Fibroblast of lung (primary cell): ENCODE data around the gene DOC2A. TPM values are rescaled to one million over a fixed set of nuclear protein-coding genes. Genes with fewer than 3 reads are reported as not detected.

ENCODE experiments used
- DNase-seq, 2 donors: peaks; one replicate each; pipeline versions ENCODE4 v3.0.0 to v3.0.0-alpha.2; 2010; ENCODE audit warnings: low read depth in 2 of 2
- H2AFZ ChIP-seq: 2 replicates; pipeline ENCODE4 v1.5.1; 2012; ENCODE audit warnings: low read length, control low read depth, inconsistent platforms
- H3K27ac ChIP-seq: 2 replicates; pipeline ENCODE4 v1.5.1; 2011; ENCODE audit warnings: low read length, control low read depth; ENCODE audit not compliant: insufficient read depth
- H3K27me3 ChIP-seq: 2 replicates; pipeline ENCODE4 v1.5.1; 2011; ENCODE audit warnings: mild to moderate bottlenecking, low read length; ENCODE audit not compliant: control insufficient read depth, insufficient read depth
- H3K36me3 ChIP-seq: 2 replicates; pipeline ENCODE4 v1.5.1; 2011; ENCODE audit warnings: low read length; ENCODE audit not compliant: control insufficient read depth, insufficient read depth
- H3K4me1 ChIP-seq: 2 replicates; pipeline ENCODE4 v1.5.1; 2011; ENCODE audit warnings: low read length; ENCODE audit not compliant: control insufficient read depth, insufficient read depth; ENCODE audit errors: extremely low read depth
- H3K4me2 ChIP-seq: 2 replicates; pipeline ENCODE4 v1.5.1; 2011; ENCODE audit warnings: low read length, control low read depth; ENCODE audit not compliant: insufficient read depth; ENCODE audit errors: extremely low read depth
- H3K4me3 ChIP-seq, 4 experiments: fragments of 200-600 bp in 1 of 4; sonication (generic) in 1 of 4; replicated peaks in 1 of 4; 2 replicates each; pipeline ENCODE4 v1.5.1; 2011 to 2016; ENCODE audit warnings: low read length in 4 of 4, low read depth in 3 of 4, mild to moderate bottlenecking in 3 of 4, control low read depth in 2 of 4, inconsistent platforms in 1 of 4, mixed read lengths in 1 of 4; ENCODE audit not compliant: insufficient read depth in 1 of 4; ENCODE audit errors: control extremely low read depth in 1 of 4
- H3K79me2 ChIP-seq: 2 replicates; pipeline ENCODE4 v1.5.1; 2012; ENCODE audit warnings: mild to moderate bottlenecking, low read length, inconsistent platforms; ENCODE audit not compliant: control insufficient read depth, insufficient read depth
- H3K9ac ChIP-seq: 2 replicates; pipeline ENCODE4 v1.5.1; 2011; ENCODE audit warnings: mild to moderate bottlenecking, low read length, control low read depth; ENCODE audit not compliant: insufficient read depth
- H3K9me3 ChIP-seq: 2 replicates; pipeline ENCODE4 v1.5.1; 2012; ENCODE audit warnings: low read depth, low read length; ENCODE audit not compliant: control insufficient read depth, insufficient read depth
- H4K20me1 ChIP-seq: 2 replicates; pipeline ENCODE4 v1.5.1; 2011; ENCODE audit warnings: low read length; ENCODE audit not compliant: control insufficient read depth, insufficient read depth; ENCODE audit errors: extremely low read depth
- EZH2 ChIP-seq: IDR thresholded peaks from 2 replicates; pipeline ENCODE4 v1.5.1; 2012; ENCODE audit warnings: low read length, control low read depth, mild to moderate bottlenecking; ENCODE audit errors: missing control alignments
- polyA plus RNA-seq, 2 donors: library from polyadenylated mRNA; depleted of rRNA in 1 of 2; stranded (reverse) in 1 of 2; unstranded in 1 of 2; fragments of >200 nt; gene quantifications; 2 replicates each; pipeline ENCODE4 v1.2.1, GENCODE V29; 2011 to 2012; ENCODE audit warnings: missing spikeins in 1 of 2
- total RNA-seq: library from RNA; depleted of rRNA; stranded (reverse); fragments of >200 nt; gene quantifications from 2 replicates; pipeline ENCODE4 v1.2.1, GENCODE V29; 2014
- TF ChIP-seq, protein P1 (sequence below), 2 donors: IDR thresholded peaks in 1 of 2; conservative IDR thresholded peaks in 1 of 2; 1 replicate in 1 of 2; 2 replicates in 1 of 2; pipeline ENCODE4 v1.5.1; 2011 to 2012; ENCODE audit warnings: low read length in 2 of 2, control low read depth in 1 of 2, inconsistent platforms in 1 of 2, low read depth in 1 of 2, mild to moderate bottlenecking in 1 of 2

DOC2A gene
- total and polyA plus RNA-seq, 2 donors (not counting 1 experiment from before 2014, with no cell fraction given), result 0.03 to 0.33 TPM

DNA sequence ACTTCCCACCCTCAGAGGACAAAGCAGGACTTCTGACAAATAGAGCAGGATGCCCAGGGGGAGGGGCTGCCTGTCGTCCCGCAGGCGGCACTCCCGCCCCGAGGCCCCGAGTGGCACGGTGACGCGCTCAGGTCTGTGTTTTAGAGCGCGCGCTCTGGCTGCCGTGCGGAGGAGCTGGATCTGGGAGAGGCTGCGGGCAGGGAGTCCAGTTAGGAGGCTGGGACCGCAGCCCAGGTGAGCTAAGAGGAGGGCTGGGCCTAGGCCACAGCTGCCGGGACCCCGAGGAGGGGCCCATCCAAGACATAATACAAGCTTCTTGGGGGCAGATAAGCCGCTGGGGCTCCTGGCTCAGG is 6.4 kb downstream of the DOC2A start:
- DNase-seq, result no peak
- no peaks in the 10 kb centered on the region for H3K4me1 ChIP-seq
- H3K9ac ChIP-seq, result no peak overlapping the region
- no peak overlapping the region for H3K27ac ChIP-seq
- H2AFZ ChIP-seq, result no peak overlapping the region
- H3K4me2 ChIP-seq, result no peak overlapping the region
- TF ChIP-seq, protein P1, sequence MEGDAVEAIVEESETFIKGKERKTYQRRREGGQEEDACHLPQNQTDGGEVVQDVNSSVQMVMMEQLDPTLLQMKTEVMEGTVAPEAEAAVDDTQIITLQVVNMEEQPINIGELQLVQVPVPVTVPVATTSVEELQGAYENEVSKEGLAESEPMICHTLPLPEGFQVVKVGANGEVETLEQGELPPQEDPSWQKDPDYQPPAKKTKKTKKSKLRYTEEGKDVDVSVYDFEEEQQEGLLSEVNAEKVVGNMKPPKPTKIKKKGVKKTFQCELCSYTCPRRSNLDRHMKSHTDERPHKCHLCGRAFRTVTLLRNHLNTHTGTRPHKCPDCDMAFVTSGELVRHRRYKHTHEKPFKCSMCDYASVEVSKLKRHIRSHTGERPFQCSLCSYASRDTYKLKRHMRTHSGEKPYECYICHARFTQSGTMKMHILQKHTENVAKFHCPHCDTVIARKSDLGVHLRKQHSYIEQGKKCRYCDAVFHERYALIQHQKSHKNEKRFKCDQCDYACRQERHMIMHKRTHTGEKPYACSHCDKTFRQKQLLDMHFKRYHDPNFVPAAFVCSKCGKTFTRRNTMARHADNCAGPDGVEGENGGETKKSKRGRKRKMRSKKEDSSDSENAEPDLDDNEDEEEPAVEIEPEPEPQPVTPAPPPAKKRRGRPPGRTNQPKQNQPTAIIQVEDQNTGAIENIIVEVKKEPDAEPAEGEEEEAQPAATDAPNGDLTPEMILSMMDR (conservative IDR thresholded peaks at IDR 0.05 in 1 of 2, IDR thresholded peaks at IDR 0.05 in 1 of 2; ENCODE audit: low read depth in 1 of 2, low read length in 2 of 2), result no peak
- TF ChIP-seq EZH2, result no peak
- H3K9me3 ChIP-seq, result no peaks in the 10 kb centered on the region
- H3K36me3 ChIP-seq, result peaks cover 10% of the 10 kb centered on the region
- H3K79me2 ChIP-seq, result no peaks in the 10 kb centered on the region
- H3K4me3 ChIP-seq, result no peak overlapping the region
- no peaks in the 10 kb centered on the region for H3K27me3 ChIP-seq
- no peaks in the 10 kb centered on the region for H4K20me1 ChIP-seq

DNA sequence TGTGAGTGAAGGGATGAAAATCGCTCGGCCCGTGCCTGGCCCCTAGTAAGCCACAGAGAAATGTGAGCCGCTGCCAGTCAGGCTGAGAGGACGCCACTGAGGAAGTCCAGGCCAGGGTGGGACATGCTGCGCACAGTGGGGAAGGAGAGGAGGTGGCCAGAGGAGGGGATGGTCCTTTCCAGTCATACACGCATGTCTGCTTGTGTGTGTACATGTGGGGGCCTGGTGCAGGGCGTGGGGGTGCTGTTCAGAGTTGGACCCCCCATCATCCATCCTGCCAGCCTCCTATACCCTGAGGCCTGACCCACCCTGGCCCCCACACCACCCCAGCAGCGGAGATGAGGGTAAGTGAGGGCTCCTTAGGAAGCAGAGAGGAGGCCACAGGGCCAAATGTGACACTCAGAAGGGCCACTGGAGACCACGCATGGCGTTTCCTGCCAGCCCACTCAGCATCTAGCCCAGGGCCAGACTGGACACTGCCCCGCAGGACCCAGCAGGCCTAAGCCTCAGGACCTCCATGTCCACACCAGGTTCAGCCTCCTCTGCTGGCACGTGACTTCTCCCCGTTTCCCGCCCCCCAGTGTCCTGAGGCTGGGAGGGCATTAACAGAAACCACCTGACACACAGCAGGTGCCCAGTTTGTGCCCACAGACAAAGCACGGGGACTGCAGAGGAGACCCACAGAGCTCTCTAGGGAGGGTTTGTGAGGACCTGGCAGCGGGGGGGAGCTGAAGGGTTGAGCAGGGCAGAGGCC is 7.0 kb downstream of the DOC2A start:
- Histone ChIP-seq H3K9me3 (no peaks in the 10 kb centered on the region), H3K27ac (no peak overlapping the region), H4K20me1 (no peaks in the 10 kb centered on the region), H3K27me3 (no peaks in the 10 kb centered on the region), H3K4me1 (no peaks in the 10 kb centered on the region), H3K4me3 (no peak overlapping the region), H3K9ac (no peak overlapping the region), H2AFZ (no peak overlapping the region), H3K36me3 (peaks cover 10% of the 10 kb centered on the region), H3K79me2 (no peaks in the 10 kb centered on the region), H3K4me2 (no peak overlapping the region)
- TF ChIP-seq, protein P1 (conservative IDR thresholded peaks at IDR 0.05 in 1 of 2, IDR thresholded peaks at IDR 0.05 in 1 of 2; ENCODE audit: low read depth in 1 of 2, low read length in 2 of 2), result no peak
- TF ChIP-seq EZH2, result no peak
- DNase-seq, result no peak

DNA sequence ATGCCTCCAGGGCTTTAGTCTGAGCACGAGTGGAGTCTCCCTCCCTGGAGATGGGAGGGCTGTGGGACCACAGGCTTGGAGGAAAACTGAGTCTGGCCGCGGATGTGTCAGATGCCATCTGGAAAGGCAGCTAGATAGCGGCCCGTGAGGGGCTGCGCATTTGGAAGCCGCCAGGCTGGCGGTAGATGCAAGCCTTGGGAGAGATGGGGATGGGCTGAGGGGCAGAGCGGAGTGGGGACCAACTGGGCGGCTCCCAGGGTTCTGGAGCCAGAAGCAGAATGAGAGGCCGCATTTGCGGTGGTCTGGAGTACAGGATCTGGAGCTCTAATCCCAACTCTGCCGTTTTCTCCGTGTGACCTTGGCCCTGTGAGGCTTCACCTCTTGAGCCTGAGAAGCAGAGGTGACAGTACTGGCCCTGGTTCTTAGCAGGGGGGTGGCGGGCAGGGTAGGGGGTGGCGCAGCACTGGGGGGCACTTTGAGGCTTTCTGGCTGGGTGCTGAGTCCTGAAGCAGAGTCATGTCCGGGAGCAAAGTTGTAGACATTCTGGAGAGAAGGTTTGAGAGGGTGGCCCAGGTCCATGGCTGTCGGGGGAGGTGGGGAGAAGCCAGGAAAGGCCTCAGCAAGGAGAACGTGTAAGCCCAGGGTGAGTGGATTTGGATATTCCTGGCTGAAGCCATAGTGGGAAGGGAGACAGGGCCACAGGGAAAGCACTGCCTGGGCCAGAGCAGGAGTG is 8.0 kb downstream of the DOC2A start:
- Histone ChIP-seq H3K4me3 (no peak overlapping the region), H2AFZ (no peak overlapping the region), H3K9ac (no peak overlapping the region), H3K27me3 (no peaks in the 10 kb centered on the region), H3K4me1 (no peaks in the 10 kb centered on the region), H3K27ac (no peak overlapping the region), H3K36me3 (peaks cover 10% of the 10 kb centered on the region), H3K9me3 (no peaks in the 10 kb centered on the region), H3K79me2 (no peaks in the 10 kb centered on the region), H3K4me2 (no peak overlapping the region), H4K20me1 (no peaks in the 10 kb centered on the region)
- no peak for DNase-seq
- TF ChIP-seq EZH2, result no peak
- TF ChIP-seq, protein P1 (conservative IDR thresholded peaks at IDR 0.05 in 1 of 2, IDR thresholded peaks at IDR 0.05 in 1 of 2; ENCODE audit: low read depth in 1 of 2, low read length in 2 of 2), result no peak
